ENCODE measurements around the gene ZBTB16.

Gene ZBTB16

DNA sequence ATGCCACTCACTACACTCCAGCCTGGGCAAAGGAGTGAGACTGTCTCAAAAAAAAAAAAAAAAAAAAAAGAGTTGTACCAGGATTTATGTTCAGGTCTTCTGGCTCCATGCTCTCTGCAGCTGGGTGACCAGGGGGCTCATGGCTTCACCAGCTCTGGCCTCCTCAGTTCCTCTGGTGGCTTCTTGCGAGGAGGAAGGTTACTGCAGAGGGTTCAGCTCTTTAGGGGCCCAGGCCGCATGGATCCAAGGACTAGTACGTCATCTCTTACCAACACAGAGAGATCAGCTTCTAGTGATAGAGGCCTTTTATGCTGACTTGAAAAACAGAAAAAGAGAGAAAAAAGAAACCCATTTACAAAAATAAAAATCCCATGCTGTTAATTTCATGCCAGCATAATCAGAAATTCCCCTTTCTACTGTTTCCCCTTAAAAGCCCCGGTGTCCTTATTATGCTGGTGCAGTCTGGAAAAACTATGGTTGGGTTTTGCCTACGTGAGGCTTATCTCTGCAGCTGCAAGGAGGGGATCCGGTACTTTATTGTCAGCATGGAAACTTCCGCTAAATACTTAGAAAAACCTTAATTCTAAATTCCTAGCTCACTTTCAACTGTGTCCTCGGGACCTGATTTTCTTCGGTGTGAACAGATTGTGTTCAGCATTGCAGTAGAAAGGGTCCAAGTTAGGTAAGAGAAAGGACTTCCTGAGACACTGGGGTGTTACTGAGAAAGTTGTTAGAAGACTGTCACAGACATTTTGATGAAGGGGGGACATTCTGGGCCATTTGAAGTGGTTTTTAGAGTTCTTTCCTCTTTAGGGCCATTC lies 13.7 kb downstream of the ZBTB16 start:
- peak overlapping the region; percentile 82 for H3K27ac ChIP-seq
- TF ChIP-seq, protein P1, sequence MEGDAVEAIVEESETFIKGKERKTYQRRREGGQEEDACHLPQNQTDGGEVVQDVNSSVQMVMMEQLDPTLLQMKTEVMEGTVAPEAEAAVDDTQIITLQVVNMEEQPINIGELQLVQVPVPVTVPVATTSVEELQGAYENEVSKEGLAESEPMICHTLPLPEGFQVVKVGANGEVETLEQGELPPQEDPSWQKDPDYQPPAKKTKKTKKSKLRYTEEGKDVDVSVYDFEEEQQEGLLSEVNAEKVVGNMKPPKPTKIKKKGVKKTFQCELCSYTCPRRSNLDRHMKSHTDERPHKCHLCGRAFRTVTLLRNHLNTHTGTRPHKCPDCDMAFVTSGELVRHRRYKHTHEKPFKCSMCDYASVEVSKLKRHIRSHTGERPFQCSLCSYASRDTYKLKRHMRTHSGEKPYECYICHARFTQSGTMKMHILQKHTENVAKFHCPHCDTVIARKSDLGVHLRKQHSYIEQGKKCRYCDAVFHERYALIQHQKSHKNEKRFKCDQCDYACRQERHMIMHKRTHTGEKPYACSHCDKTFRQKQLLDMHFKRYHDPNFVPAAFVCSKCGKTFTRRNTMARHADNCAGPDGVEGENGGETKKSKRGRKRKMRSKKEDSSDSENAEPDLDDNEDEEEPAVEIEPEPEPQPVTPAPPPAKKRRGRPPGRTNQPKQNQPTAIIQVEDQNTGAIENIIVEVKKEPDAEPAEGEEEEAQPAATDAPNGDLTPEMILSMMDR (IDR thresholded peaks at IDR 0.05), result no peak
- no peak for TF ChIP-seq ZFX (IDR thresholded peaks at IDR 0.05; ENCODE audit: borderline replicate concordance)

DNA sequence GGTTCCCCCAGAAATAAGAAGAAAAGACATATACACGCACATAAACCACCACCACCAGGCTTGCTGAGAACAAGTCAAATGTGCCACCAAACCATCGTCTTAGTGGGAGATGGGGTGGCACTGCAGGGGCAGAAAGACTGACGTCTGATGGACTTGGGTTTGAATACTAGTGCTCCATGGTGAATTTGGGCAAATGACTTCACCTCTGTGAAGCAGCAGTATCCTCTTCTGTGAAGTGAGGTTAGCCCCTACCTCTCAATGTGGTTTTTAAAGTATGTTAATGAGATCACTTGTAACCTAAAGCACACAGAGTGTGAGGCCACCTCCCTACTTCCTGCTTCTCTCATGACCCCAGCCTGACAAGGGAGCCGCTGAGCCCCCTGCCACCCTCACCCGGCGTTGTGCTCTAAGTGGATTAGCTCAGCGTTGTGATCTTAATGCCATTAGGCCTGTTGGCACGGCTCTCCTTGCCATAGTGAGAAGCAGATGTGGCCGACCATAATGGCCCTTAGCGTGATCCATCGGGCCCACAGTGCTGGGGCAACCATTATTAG lies 14.4 kb downstream of the ZBTB16 start:
- H3K27ac ChIP-seq, result peak overlapping the region; percentile 82
- TF ChIP-seq, protein P1 (IDR thresholded peaks at IDR 0.05), result no peak
- TF ChIP-seq ZFX (IDR thresholded peaks at IDR 0.05; ENCODE audit: borderline replicate concordance), result no peak

DNA sequence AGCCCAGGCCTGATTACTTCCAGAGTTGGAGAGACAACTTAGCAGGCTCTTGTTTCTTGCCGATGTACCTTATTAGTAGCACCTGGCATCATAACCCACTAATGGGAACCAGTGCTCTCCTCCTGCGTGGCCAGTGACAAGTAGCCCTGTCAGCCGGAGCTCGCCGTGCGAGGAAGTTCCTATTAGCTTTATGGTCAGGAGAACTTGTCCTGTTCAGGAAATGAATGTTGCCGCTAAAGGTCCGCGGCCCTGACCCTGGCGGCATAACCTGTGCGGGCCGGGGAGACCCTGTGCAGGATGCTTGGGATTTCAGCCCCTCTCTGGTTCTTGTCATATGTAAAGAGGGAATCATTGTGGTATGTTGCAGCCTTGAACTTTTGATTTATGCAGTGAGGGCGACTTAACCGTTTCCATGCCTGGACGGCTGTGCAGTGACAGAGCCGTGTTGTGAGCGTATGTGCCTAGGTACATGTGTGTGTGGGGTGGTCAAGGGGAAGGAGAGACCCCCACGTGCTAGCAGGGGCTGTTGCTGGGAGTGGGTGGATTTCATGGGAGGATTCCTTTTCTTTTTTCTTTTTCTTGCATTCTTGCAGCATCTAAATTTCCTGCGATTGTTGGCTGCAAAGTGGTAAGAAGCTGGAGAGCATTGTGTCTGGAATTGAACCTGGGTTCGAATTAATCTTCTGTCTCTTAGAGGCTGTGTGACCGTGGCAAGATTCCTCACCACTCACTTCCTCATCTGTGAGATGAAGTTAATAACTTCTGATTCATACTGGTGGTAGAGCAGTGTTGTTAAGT lies 15.2 kb downstream of the ZBTB16 start:
- peak overlapping the region; percentile 82 for H3K27ac ChIP-seq
- TF ChIP-seq, protein P1 (IDR thresholded peaks at IDR 0.05), result no peak

DNA sequence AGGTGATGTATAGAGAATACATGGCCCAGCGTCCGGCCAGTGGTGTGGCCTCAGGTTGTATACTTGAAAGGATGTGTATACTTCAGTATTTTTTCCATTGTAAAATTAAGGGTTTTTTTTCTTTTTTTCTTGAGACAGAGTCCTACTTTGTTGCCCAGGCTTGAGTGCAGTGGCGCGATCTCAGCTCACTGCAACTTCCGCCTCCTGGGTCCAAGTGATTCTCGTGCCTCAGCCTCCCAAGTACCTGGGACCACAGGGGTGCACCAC lies 15.8 kb downstream of the ZBTB16 start:
- TF ChIP-seq, protein P1 (IDR thresholded peaks at IDR 0.05), result no peak
- no peak for TF ChIP-seq ZFX (IDR thresholded peaks at IDR 0.05; ENCODE audit: borderline replicate concordance)
- H3K27ac ChIP-seq, result peak overlapping the region; percentile 82; the same call in 1 of the 2 replicates

DNA sequence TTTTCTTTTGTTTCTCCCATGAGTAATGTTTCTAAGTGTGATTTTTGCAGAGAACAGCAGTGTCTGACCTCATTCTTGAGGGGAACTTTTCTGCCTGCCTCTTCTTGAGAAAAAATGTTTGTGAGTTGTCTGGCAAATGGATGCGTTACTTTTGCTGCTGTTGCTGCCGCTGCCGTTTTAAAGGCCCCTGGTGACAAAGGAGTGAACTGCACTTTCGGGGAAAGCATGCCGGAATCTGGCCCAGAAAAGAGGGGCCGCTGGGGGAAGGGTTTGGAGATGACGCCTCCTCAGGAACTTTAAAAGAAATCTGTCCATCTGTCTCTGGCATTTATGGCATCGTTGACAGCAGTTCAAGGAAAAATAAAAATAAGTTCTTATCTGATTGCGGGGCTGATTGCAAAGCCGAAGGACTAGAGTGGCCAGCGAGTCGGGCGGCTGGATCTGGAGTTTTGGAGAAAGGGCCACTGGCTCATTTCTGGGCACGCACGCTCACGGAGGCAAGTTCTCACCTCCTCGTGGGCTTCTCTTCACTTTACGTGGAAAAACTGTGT lies 16.5 kb downstream of the ZBTB16 start:
- H3K27ac ChIP-seq, result peak overlapping the region; percentile 82
- TF ChIP-seq, protein P1 (IDR thresholded peaks at IDR 0.05), result peak; percentile 61
- TF ChIP-seq ZFX (IDR thresholded peaks at IDR 0.05; ENCODE audit: borderline replicate concordance), result no peak

DNA sequence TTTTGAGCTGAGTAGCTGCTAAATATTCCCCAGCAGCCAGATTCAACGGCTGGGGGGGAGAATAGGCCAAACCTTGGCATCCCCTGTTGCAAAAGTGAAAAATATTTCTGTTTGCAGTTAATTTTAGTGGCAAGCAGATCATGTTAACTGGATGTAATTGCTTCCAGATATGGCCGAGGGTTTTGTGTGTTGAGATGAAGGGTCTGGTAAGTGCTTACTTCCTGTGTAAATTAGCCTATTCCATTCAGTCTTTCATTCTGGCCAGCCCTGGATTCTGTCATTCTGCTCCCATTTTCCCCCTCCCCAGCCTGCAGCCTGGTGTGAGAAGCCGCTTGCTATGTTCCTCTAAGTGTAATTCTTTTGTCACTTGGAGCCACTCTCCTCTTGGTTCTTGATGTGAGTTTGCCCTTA lies 17.4 kb downstream of the ZBTB16 start:
- H3K27ac ChIP-seq, result peak overlapping the region; percentile 82

More for the DNA sequence above, 17.4 kb downstream of the ZBTB16 start:
- TF ChIP-seq ZFX (IDR thresholded peaks at IDR 0.05; ENCODE audit: borderline replicate concordance), result no peak
- TF ChIP-seq, protein P1 (IDR thresholded peaks at IDR 0.05), result no peak
